ENCODE data around the gene SORCS2.

Gene SORCS2

GRCh38 chr4:7536876-7537275 lies 344.5 kb downstream of the SORCS2 start:
- in situ Hi-C loops (cut with MboI; ENCODE audit: low sequenced_read_pairs) = no loop called here

DNA sequence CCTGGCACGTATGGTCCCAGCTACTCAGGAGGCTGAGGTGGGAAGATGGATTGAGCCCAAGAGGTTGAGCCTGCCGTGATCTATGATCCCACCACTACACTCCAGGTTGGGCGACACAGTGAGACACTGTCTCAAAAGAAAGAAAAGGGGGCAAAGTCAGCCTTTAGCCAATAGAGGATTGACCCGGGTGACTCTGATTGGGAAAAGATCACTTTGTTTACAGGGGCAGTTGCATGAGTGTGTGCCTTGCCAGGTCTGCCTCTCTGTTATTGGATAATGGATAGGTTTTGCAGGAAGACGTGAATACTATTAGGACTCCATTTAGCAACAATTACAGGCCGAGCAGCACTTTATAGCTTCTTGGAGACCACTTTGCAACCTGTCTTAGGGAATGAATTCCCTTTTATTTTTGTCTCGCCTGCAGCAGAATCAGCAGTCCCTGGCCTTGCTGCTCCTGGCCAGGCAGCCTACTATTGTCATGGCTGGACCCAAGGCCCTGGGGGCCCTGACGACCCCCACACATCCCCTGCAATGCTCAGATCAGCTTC lies 345.6 kb downstream of the SORCS2 start:
- in situ Hi-C loops (cut with MboI; ENCODE audit: low sequenced_read_pairs) = no loop called here

DNA sequence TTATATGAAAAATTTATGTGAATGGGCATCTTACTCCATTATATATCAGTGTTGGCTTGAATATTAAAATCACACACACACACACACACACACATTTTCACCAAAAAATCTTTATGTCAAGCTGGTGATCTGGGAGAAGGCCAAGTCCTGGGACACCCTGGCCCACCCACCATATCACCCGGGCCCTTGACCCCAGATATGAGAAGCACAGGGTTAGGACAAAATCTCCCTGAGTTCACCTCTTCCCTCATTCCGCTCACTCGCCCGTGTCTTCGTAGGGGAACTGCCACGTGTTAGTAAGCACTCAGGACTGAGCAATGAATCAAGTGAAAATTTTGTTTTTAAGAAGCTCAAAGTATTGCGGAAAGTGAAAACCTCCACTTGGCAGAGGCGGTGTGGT lies 346.2 kb downstream of the SORCS2 start:
- in situ Hi-C loops (cut with MboI; ENCODE audit: low sequenced_read_pairs) = no loop called here

DNA sequence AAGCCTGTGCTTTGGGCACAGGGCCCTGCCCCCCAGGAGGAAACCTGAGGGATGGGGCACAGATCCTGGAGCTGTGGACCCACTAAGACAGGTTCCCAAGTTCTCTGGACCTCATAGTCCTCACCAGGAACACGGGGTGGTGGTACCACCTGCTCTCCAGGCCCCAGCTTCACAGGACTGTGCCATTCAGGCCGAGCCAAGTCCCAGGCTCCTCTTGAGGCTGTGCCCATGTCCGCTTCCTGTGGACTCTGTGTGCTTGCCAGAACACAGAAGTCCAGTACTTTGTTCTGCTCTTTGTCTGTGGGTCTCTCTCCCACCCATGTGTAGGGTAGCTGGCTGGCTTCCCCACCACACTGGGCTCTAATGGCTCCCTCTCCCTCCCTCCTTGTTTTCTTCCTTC lies 346.8 kb downstream of the SORCS2 start:
- in situ Hi-C loops (cut with MboI; ENCODE audit: low sequenced_read_pairs) = no loop called here

GRCh38 chr4:7539659-7540058 lies 347.3 kb downstream of the SORCS2 start:
- in situ Hi-C loops (cut with MboI; ENCODE audit: low sequenced_read_pairs) = no loop called here

- in situ Hi-C loops (cut with MboI; ENCODE audit: low sequenced_read_pairs) = no loop called here
Observed at GRCh38 chr4:7540206-7540605, 347.9 kb downstream of the SORCS2 start.

GRCh38 chr4:7540654-7541413 lies 348.5 kb downstream of the SORCS2 start:
- in situ Hi-C loops (cut with MboI; ENCODE audit: low sequenced_read_pairs) = no loop called here

DNA sequence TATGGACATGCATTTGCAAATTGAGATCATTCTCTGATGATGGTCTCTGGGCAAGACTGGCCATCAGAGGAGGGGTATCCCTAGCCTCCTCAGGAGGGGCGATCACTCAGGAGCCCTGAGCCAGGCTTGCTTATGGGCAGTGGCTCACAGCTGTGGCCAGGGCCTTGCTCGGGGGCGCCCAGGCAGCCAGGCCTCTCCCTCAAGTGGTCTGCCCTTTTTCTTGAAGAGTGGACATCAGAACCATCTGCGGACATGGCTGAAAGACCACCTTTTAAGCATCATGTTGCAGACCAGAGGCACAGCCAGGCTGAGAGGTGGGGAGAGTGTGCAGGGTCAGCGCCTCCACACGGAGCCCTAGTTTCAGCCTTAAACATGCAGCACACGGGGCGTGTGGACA lies 349.1 kb downstream of the SORCS2 start:
- in situ Hi-C loops (cut with MboI; ENCODE audit: low sequenced_read_pairs) = no loop called here

DNA sequence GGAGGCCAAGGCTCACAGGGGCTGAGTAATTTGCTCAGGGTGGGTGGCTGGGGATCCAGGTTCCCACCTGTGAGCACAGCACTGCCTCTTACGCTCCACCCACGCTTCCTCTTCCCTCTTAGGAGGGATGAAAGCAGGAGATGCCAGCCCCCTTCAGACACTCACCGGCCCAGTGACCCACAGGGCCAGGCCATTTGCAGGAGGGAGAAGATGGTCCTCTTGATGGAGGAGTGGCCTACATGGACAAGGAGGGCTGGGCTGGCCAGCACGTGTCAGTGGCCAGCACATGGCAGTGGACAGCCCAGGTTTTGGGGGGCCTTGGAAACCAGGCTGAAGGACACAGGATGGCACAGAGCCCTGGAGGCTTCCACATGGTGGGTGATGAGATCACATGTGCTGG lies 350.4 kb downstream of the SORCS2 start:
- in situ Hi-C loops (cut with MboI; ENCODE audit: low sequenced_read_pairs) = no loop called here

- in situ Hi-C loops (cut with MboI; ENCODE audit: low sequenced_read_pairs) = no loop called here
Observed at GRCh38 chr4:7546152-7546808, 353.9 kb downstream of the SORCS2 start.

DNA sequence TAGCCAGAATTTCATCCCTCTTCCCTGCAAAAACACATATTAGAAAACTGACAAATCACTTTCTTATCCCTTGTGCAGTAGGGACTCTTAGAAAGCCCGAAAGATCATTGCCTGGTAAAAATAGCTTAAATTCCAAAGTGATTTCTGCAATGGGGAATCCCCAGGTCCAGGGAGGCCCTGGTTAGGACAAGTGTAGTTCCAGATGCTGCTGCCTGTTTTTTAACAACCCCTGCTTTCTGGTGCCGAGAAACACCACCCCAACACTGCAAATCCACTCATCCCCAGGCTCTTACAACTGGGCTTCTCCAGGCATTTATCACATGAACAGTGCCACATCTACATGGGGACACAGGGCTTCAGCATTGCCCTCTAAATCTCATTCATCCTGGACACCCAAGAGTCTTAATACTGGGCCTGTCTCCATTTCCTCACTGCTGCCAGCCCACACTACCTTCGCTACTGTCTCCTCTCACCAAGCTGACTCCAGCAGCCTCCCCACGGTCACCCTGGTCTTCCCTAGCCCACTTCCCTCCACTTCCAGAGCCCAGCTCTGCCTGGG lies 354.6 kb downstream of the SORCS2 start:
- in situ Hi-C loops (cut with MboI; ENCODE audit: low sequenced_read_pairs) = no loop called here

- in situ Hi-C loops (cut with MboI; ENCODE audit: low sequenced_read_pairs) = no loop called here
Observed at GRCh38 chr4:7547368-7548040, 355.2 kb downstream of the SORCS2 start.

DNA sequence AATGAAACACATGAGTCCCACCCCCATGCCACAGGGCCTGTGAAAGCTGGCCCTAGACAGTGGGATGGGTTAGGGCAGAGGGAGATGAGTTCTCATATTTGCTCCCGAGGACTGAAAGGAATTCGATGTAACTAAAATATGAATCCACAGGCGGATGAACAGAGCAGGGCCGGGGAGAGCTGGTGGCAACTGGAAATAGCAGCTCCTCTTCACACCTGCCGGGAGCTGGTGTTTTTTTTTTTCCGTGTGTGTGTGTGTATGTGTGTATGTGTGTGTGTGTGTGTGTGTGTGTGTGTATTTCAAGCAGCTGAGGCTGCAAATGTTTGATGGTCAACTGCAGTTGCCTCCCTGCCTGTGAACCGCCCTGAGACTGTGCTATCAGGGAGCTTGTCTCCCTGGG lies 357.5 kb downstream of the SORCS2 start:
- in situ Hi-C loops (cut with MboI; ENCODE audit: low sequenced_read_pairs) = no loop called here

- in situ Hi-C loops (cut with MboI; ENCODE audit: low sequenced_read_pairs) = no loop called here
Observed at GRCh38 chr4:7552466-7552865, 360.1 kb downstream of the SORCS2 start.

GRCh38 chr4:7553280-7553679 lies 360.9 kb downstream of the SORCS2 start:
- in situ Hi-C loops (cut with MboI; ENCODE audit: low sequenced_read_pairs) = no loop called here

DNA sequence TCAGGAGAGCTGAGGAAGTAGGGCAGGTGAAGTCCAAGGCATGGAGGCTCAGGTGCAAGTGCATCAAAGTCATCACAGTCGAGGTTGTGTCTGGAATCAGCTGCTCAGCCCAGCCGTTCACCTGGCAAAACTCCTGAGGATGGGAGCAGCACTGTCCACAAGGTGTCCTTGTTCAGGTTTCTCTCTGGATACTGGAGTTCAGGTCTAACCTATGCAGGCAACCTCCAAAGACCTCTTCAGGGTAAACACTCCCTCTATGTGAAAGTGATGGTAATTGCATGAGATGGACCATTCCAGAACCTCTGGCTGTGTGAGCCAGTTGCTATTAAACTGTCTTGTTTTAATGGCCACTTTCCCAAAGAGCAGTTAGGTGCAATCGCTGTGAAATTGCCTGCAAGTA lies 362.6 kb downstream of the SORCS2 start:
- in situ Hi-C loops (cut with MboI; ENCODE audit: low sequenced_read_pairs) = no loop called here

- in situ Hi-C loops (cut with MboI; ENCODE audit: low sequenced_read_pairs) = no loop called here
Observed at GRCh38 chr4:7556558-7556957, 364.2 kb downstream of the SORCS2 start.

DNA sequence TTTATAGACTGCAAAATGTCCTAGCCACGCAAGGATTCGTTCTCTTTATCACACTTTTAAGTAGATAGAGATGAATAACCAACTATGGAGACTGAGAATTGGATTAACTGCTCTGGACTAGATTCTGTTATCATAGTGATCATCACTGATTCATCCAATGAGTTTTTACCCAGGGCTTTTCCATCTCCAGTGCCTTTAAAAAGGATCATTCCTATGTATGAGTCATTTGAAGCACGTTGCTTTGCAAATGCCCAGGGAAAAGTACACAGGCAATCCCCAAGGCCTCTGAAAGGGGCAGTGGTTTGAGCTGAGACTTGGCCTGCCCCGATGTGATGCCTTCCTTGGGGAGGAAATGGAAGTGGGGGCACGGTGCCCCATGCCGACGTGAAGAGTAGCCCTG lies 365.1 kb downstream of the SORCS2 start:
- in situ Hi-C loops (cut with MboI; ENCODE audit: low sequenced_read_pairs) = no loop called here

GRCh38 chr4:7558436-7558835 lies 366.1 kb downstream of the SORCS2 start:
- in situ Hi-C loops (cut with MboI; ENCODE audit: low sequenced_read_pairs) = no loop called here

DNA sequence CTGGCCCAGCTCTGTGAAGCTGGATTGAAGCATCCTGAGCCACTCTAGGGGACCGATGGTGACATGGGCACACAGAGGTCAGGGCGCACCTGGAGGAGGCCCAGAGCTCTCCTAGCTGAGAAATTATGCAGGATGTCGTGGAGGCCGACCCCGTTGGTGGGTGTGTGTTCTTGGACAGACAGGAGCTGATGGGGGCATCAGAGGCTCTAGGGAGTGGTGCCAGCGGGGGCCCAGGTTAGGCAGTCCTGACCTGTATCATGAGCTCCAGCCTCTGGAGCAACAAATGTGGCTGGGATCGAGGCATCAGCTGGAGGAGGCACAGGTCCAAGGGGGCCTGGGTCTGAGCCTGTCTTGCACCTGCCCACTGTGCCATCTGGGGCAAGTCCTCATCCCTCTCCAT lies 367.0 kb downstream of the SORCS2 start:
- in situ Hi-C loops (cut with MboI; ENCODE audit: low sequenced_read_pairs) = no loop called here

- in situ Hi-C loops (cut with MboI; ENCODE audit: low sequenced_read_pairs) = no loop called here
Observed at GRCh38 chr4:7559741-7560395, 367.5 kb downstream of the SORCS2 start.
